Spleen (tissue), 7 donors: ENCODE data around the gene NTSR2.

Experiments
- CTCF ChIP-seq, 11 experiments: fragments of 200-600 bp in 7 of 11; fragments of 450-650 bp in 4 of 11; sonication (generic) in 4 of 11; IDR thresholded peaks in 8 of 11; conservative IDR thresholded peaks in 3 of 11; 1 replicate in 7 of 11; 2 replicates in 4 of 11; pipeline versions ENCODE4 v1.4.0 to v1.8.0; 2016 to 2021; ENCODE audit warnings: antibody characterized with exemption in 11 of 11, inconsistent platforms in 4 of 11, mild to moderate bottlenecking in 1 of 11
- POLR2AphosphoS5 ChIP-seq, 3 donors: sonication (generic); formaldehyde crosslinking; IDR thresholded peaks; one replicate each; pipeline ENCODE4 v1.5.1; 2017; ENCODE audit warnings: antibody characterized with exemption in 3 of 3
- donor health status: DM: no; HTN: no; CAD: no; lungs with moderate emphysema.
- donor health status: DM: no; HTN: no; CAD: no.
- donor health status: DM: no; HTN: no; CAD: no.

GRCh38 chr2:11624893-11625292 lies 45.1 kb downstream of the NTSR2 start:
- no peak for TF ChIP-seq CTCF (IDR thresholded peaks at IDR 0.05 in 8 of 11, conservative IDR thresholded peaks at IDR 0.05 in 3 of 11)
- no peak for TF ChIP-seq POLR2AphosphoS5 (IDR thresholded peaks at IDR 0.05)
